Heart left ventricle (tissue), 13 donors: ENCODE measurements around the gene MAST4.

Experiments
- POLR2A ChIP-seq, 2 donors: fragments of 450-650 bp; IDR thresholded peaks; one replicate each; pipeline ENCODE4 v1.6.1; 2017; ENCODE audit warnings: antibody characterized with exemption in 2 of 2, mild to moderate bottlenecking in 2 of 2, moderate library complexity in 2 of 2
- TF ChIP-seq, protein P1 (sequence below), 12 donors: fragments of 200-600 bp; sonication (generic) in 4 of 12; IDR thresholded peaks; one replicate each; pipeline versions ENCODE4 v1.5.0 to v1.8.0; 2018 to 2022; ENCODE audit warnings: antibody characterized with exemption in 12 of 12, mild to moderate bottlenecking in 5 of 12
- donor health status: ischemic (EF 13 %, LVEDD 7.1; RV severe dilation, severe dysfunction).
- donor health status: DM: no; HTN: yes; CAD: no.
- donor health status: DM: no; HTN: no; CAD: no.
- donor health status: ischemic (EF 25% LVEDD 6.9; RV normal size, moderate dysfunction).
- donor health status: ischemic (EF 25% LVEDD 5.7; RV mildly dilated, moderate dysfunction).
- donor health status: ischemic (EF 35%, LVEDD 5.7; RV mildly dilated, moderate dysfunction).
- donor health status: nonischemic (EF 11% LVEDD 7.7; RV severe dilation, severe dysfunction).
- donor health status: DM: yes; HTN: yes; CAD: no.
- donor health status: PGD.
- donor health status: ischemic (EF 29% LVEDD 5.4; RV normal size, mild dysfunction).
- donor health status: nonischemic (EF 23%, LVEDD 6.1; RV moderate dilation, normal function).

DNA sequence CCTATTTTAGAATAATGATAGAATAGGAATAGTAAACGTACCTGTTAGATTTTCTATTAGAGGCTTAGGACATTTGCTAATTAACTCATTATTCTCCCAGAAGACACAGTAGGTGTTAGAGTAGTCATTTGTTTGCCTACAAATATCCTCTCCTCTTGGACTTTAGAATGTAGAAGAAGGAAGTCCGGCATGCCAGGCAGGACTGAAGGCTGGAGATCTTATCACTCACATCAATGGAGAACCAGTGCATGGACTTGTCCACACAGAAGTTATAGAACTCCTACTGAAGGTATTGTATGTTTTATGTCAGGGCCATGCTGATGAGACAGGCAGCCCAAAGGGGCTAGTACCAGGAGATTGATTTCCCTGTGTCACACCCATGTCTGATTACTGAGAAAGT lies 557.1 kb downstream of the MAST4 start:
- TF ChIP-seq, protein P1, sequence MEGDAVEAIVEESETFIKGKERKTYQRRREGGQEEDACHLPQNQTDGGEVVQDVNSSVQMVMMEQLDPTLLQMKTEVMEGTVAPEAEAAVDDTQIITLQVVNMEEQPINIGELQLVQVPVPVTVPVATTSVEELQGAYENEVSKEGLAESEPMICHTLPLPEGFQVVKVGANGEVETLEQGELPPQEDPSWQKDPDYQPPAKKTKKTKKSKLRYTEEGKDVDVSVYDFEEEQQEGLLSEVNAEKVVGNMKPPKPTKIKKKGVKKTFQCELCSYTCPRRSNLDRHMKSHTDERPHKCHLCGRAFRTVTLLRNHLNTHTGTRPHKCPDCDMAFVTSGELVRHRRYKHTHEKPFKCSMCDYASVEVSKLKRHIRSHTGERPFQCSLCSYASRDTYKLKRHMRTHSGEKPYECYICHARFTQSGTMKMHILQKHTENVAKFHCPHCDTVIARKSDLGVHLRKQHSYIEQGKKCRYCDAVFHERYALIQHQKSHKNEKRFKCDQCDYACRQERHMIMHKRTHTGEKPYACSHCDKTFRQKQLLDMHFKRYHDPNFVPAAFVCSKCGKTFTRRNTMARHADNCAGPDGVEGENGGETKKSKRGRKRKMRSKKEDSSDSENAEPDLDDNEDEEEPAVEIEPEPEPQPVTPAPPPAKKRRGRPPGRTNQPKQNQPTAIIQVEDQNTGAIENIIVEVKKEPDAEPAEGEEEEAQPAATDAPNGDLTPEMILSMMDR (IDR thresholded peaks at IDR 0.05), result no peak
- no peak for TF ChIP-seq POLR2A (IDR thresholded peaks at IDR 0.05)
